Karpas-422 (cell line): Measurements from ENCODE around the gene CGB5. TPM values are rescaled to one million over a fixed set of nuclear protein-coding genes. Genes with fewer than 3 reads are reported as not detected.
A peak's percentile ranks its signal among the peaks of the same experiment; 100 is the strongest.
"Not testable (repeated sequence)": the region's sequence is repeated elsewhere in the genome, so short reads cannot be mapped to it uniquely, and the experiment has no call there.

Experiments used
- DNase-seq: peaks from one replicate; pipeline ENCODE4 v3.0.0-alpha.2; 2015
- H2AFZ ChIP-seq: fragments of 200-600 bp; sonication (generic); 2 replicates; pipeline ENCODE4 v1.6.1; 2014; ENCODE audit warnings: antibody characterized with exemption, low read length, mixed read lengths
- H3K27ac ChIP-seq: fragments of 200-600 bp; sonication (generic); 2 replicates; pipeline ENCODE4 v1.5.1; 2014; ENCODE audit warnings: mild to moderate bottlenecking, low read length, moderate library complexity
- H3K27me3 ChIP-seq: fragments of 200-600 bp; sonication (generic); 2 replicates; pipeline ENCODE4 v1.6.1; 2014; ENCODE audit warnings: low read length, mixed read lengths
- H3K36me3 ChIP-seq: fragments of 200-600 bp; sonication (generic); 2 replicates; pipeline ENCODE4 v1.6.1; 2014; ENCODE audit warnings: low read length, mixed read lengths; ENCODE audit not compliant: insufficient read depth
- H3K4me1 ChIP-seq: fragments of 200-600 bp; sonication (generic); 2 replicates; pipeline ENCODE4 v1.6.1; 2014; ENCODE audit warnings: mild to moderate bottlenecking, low read length, mixed read lengths
- H3K4me2 ChIP-seq: fragments of 200-600 bp; sonication (generic); 2 replicates; pipeline ENCODE4 v1.6.1; 2014; ENCODE audit warnings: low read length, low read depth, mild to moderate bottlenecking; ENCODE audit not compliant: poor library complexity, severe bottlenecking
- H3K4me3 ChIP-seq: fragments of 200-600 bp; sonication (generic); 2 replicates; pipeline ENCODE4 v1.5.1; 2014; ENCODE audit warnings: mild to moderate bottlenecking, antibody characterized with exemption, low read length, mixed read lengths
- H3K79me2 ChIP-seq: fragments of 200-600 bp; sonication (generic); 2 replicates; pipeline ENCODE4 v1.6.1; 2014; ENCODE audit warnings: mild to moderate bottlenecking, low read length, mixed read lengths
- H3K9ac ChIP-seq: fragments of 200-600 bp; sonication (generic); 2 replicates; pipeline ENCODE4 v1.6.0; 2014; ENCODE audit warnings: low read length
- H3K9me2 ChIP-seq: fragments of 200-600 bp; sonication (generic), shearing (Covaris generic); replicated peaks from 2 replicates; pipeline ENCODE4 v1.6.0; 2014; ENCODE audit warnings: mild to moderate bottlenecking, low read length, moderate library complexity; ENCODE audit not compliant: insufficient read depth
- H3K9me3 ChIP-seq: fragments of 300-700, 200-600 bp; sonication (generic); 2 replicates; pipeline ENCODE4 v1.6.1; 2014; ENCODE audit warnings: low read length, mixed read lengths
- H4K20me1 ChIP-seq: fragments of 200-600 bp; sonication (generic); 2 replicates; pipeline ENCODE4 v1.6.1; 2014; ENCODE audit warnings: mild to moderate bottlenecking, antibody characterized with exemption, low read length, low read depth; ENCODE audit not compliant: insufficient read depth
- total RNA-seq: library from RNA; depleted of rRNA; stranded (reverse); fragments of >200 nt; shearing (Covaris generic); gene quantifications from 2 replicates; pipeline ENCODE4 v1.2.3, GENCODE V29; 2014; ENCODE audit warnings: low replicate concordance

Gene CGB5
- total RNA-seq, 1 experiment from 2014 or later: not detected

GRCh38 chr19:49018388-49019241, 25.0 kb upstream of the CGB5 start:
- peak; percentile 46 for DNase-seq
- H3K36me3 ChIP-seq, H3K27ac ChIP-seq, H3K4me2 ChIP-seq, H2AFZ ChIP-seq, H3K79me2 ChIP-seq, H3K9ac ChIP-seq, H3K9me3 ChIP-seq, H3K27me3 ChIP-seq, H3K4me3 ChIP-seq, H3K9me2 ChIP-seq: not testable (repeated sequence)
- peaks cover 16% of the 10 kb centered on the region for H3K4me1 ChIP-seq
- peaks cover 27% of the 10 kb centered on the region; the same call in 1 of the 2 replicates for H4K20me1 ChIP-seq

- Histone ChIP-seq H3K4me1 (peaks cover 16% of the 10 kb centered on the region), H3K9ac (no peak overlapping the region), H3K4me2 (no peak overlapping the region), H3K27ac (no peak overlapping the region), H4K20me1 (peaks cover 23% of the 10 kb centered on the region; the same call in 1 of the 2 replicates), H3K79me2 (no peaks in the 10 kb centered on the region), H3K36me3 (no peaks in the 10 kb centered on the region), H3K4me3 (no peak overlapping the region), H3K27me3 (no peaks in the 10 kb centered on the region), H3K9me3 (no peaks in the 10 kb centered on the region), H2AFZ (no peak overlapping the region), H3K9me2 (no peaks in the 10 kb centered on the region)
- peak; percentile 75 for DNase-seq
Measured at GRCh38 chr19:49019242-49019932, 24.3 kb upstream of the CGB5 start.

- Histone ChIP-seq H3K9ac (no peak overlapping the region), H3K4me3 (no peak overlapping the region), H3K27ac (no peak overlapping the region), H3K79me2 (no peaks in the 10 kb centered on the region), H3K4me2 (no peak overlapping the region), H3K9me3 (no peaks in the 10 kb centered on the region), H2AFZ (no peak overlapping the region), H3K9me2 (no peaks in the 10 kb centered on the region), H3K36me3 (no peaks in the 10 kb centered on the region), H4K20me1 (peaks cover 22% of the 10 kb centered on the region; the same call in 1 of the 2 replicates), H3K4me1 (peaks cover 16% of the 10 kb centered on the region), H3K27me3 (no peaks in the 10 kb centered on the region)
- DNase-seq: peak; percentile 64
Measured at GRCh38 chr19:49020342-49020741, 23.3 kb upstream of the CGB5 start.

GRCh38 chr19:49020931-49021895, 22.4 kb upstream of the CGB5 start:
- H3K27me3 ChIP-seq: no peaks in the 10 kb centered on the region
- H3K36me3 ChIP-seq: no peaks in the 10 kb centered on the region
- H3K9ac ChIP-seq: no peak overlapping the region
- peaks cover 16% of the 10 kb centered on the region for H3K4me1 ChIP-seq
- DNase-seq: peak; percentile 78
- no peaks in the 10 kb centered on the region for H3K79me2 ChIP-seq
- no peaks in the 10 kb centered on the region for H3K9me2 ChIP-seq
- H4K20me1 ChIP-seq: peaks cover 22% of the 10 kb centered on the region; the same call in 1 of the 2 replicates
- H3K4me3 ChIP-seq: no peak overlapping the region
- no peak overlapping the region for H2AFZ ChIP-seq
- peak overlapping the region; percentile 8 for H3K4me2 ChIP-seq
- H3K27ac ChIP-seq: no peak overlapping the region
- H3K9me3 ChIP-seq: no peaks in the 10 kb centered on the region

GRCh38 chr19:49022116-49022515, 21.5 kb upstream of the CGB5 start:
- Histone ChIP-seq H3K4me3 (no peak overlapping the region), H3K4me1 (peaks cover 16% of the 10 kb centered on the region), H2AFZ (no peak overlapping the region), H3K9me3 (no peaks in the 10 kb centered on the region), H3K36me3 (no peaks in the 10 kb centered on the region), H3K9me2 (no peaks in the 10 kb centered on the region), H3K27me3 (no peaks in the 10 kb centered on the region), H3K4me2 (no peak overlapping the region), H3K27ac (no peak overlapping the region), H4K20me1 (peaks cover 22% of the 10 kb centered on the region; the same call in 1 of the 2 replicates), H3K79me2 (no peaks in the 10 kb centered on the region), H3K9ac (no peak overlapping the region)
- peak; percentile 49 for DNase-seq

- H3K27ac ChIP-seq, H2AFZ ChIP-seq, H3K79me2 ChIP-seq, H3K9me2 ChIP-seq, H3K4me3 ChIP-seq, H3K36me3 ChIP-seq, H3K9ac ChIP-seq, H3K9me3 ChIP-seq, H3K27me3 ChIP-seq, DNase-seq, H3K4me2 ChIP-seq: not testable (repeated sequence)
- Histone ChIP-seq H3K4me1 (peaks cover 12% of the 10 kb centered on the region), H4K20me1 (peaks cover 22% of the 10 kb centered on the region; the same call in 1 of the 2 replicates)
Measured at GRCh38 chr19:49024233-49024632, 19.4 kb upstream of the CGB5 start, which contains the start of gene CGB3. Gene CGB3, minus strand, starts transcription at chr19:49024333. Its CDS starts 362 bp downstream, at chr19:49023971.

GRCh38 chr19:49025088-49025487, 18.6 kb upstream of the CGB5 start:
- not testable (repeated sequence) for H2AFZ ChIP-seq, H3K4me3 ChIP-seq, H3K27ac ChIP-seq, H3K9me2 ChIP-seq, H3K36me3 ChIP-seq, H3K9ac ChIP-seq, DNase-seq, H3K79me2 ChIP-seq, H3K27me3 ChIP-seq, H3K4me2 ChIP-seq, H3K9me3 ChIP-seq
- Histone ChIP-seq H3K4me1 (peaks cover 12% of the 10 kb centered on the region), H4K20me1 (peaks cover 16% of the 10 kb centered on the region; the same call in 1 of the 2 replicates)
